Measurements from ENCODE around the gene CBLB.

DNA sequence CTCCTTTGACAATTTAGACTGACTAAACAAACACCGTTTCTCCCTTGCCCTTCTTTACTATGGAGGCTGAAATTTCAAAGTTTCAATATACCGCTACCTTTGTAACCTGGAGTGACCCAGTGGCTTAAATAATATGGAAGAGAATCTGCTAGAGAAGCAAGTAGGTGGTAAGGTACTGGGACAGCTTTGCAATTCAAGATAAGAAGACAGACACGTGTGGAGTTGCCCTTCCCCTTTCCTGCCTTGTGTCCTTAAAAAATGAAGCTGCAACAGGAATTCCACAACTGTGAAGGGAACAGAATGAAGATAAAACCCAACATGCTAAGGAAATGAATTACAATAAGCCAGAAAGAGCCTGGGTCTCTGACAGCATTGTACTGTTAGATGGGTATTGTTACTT lies 26.4 kb downstream of the CBLB start:
- TF ChIP-seq, protein P1, sequence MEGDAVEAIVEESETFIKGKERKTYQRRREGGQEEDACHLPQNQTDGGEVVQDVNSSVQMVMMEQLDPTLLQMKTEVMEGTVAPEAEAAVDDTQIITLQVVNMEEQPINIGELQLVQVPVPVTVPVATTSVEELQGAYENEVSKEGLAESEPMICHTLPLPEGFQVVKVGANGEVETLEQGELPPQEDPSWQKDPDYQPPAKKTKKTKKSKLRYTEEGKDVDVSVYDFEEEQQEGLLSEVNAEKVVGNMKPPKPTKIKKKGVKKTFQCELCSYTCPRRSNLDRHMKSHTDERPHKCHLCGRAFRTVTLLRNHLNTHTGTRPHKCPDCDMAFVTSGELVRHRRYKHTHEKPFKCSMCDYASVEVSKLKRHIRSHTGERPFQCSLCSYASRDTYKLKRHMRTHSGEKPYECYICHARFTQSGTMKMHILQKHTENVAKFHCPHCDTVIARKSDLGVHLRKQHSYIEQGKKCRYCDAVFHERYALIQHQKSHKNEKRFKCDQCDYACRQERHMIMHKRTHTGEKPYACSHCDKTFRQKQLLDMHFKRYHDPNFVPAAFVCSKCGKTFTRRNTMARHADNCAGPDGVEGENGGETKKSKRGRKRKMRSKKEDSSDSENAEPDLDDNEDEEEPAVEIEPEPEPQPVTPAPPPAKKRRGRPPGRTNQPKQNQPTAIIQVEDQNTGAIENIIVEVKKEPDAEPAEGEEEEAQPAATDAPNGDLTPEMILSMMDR (IDR thresholded peaks at IDR 0.05) = no peak
- TF ChIP-seq, protein P2, sequence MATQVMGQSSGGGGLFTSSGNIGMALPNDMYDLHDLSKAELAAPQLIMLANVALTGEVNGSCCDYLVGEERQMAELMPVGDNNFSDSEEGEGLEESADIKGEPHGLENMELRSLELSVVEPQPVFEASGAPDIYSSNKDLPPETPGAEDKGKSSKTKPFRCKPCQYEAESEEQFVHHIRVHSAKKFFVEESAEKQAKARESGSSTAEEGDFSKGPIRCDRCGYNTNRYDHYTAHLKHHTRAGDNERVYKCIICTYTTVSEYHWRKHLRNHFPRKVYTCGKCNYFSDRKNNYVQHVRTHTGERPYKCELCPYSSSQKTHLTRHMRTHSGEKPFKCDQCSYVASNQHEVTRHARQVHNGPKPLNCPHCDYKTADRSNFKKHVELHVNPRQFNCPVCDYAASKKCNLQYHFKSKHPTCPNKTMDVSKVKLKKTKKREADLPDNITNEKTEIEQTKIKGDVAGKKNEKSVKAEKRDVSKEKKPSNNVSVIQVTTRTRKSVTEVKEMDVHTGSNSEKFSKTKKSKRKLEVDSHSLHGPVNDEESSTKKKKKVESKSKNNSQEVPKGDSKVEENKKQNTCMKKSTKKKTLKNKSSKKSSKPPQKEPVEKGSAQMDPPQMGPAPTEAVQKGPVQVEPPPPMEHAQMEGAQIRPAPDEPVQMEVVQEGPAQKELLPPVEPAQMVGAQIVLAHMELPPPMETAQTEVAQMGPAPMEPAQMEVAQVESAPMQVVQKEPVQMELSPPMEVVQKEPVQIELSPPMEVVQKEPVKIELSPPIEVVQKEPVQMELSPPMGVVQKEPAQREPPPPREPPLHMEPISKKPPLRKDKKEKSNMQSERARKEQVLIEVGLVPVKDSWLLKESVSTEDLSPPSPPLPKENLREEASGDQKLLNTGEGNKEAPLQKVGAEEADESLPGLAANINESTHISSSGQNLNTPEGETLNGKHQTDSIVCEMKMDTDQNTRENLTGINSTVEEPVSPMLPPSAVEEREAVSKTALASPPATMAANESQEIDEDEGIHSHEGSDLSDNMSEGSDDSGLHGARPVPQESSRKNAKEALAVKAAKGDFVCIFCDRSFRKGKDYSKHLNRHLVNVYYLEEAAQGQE (IDR thresholded peaks at IDR 0.05; ENCODE audit: insufficient read depth in 1 of 2, low read depth in 2 of 2, low read length in 1 of 2) = no peak
